Activated T-cell treated with anti-CD3 and anti-CD28 coated beads, Interleukin-2, amount 50 U/mL, for 72 hours (primary cell): Measurements from ENCODE around the gene ZFC3H1. TPM values are rescaled to one million over a fixed set of nuclear protein-coding genes. Genes with fewer than 3 reads are reported as not detected.
"Not testable (repeated sequence)": the region's sequence is repeated elsewhere in the genome, so short reads cannot be mapped to it uniquely, and the experiment has no call there.

Experiments used
- ATAC-seq, 2 donors: fragments of 150-1000 bp; cut with Tn5 transposase; replicated peaks in 1 of 2; 2 replicates each; pipeline ENCODE4 v1.10.0; 2021; ENCODE audit warnings: moderate library complexity in 2 of 2, mild to moderate bottlenecking in 1 of 2
- DNase-seq, 2 donors: peaks; one replicate each; pipeline ENCODE4 v3.0.0; 2021 to 2022; ENCODE audit warnings: mixed read lengths in 1 of 2
- H3K27ac Mint-ChIP-seq: one replicate; pipeline ENCODE4 v1.8.0; 2022; ENCODE audit warnings: mild to moderate bottlenecking, moderate library complexity, mixed read lengths
- H3K27me3 Mint-ChIP-seq: one replicate; pipeline ENCODE4 v1.8.0; 2022; ENCODE audit warnings: low read depth, mixed read lengths
- H3K36me3 Mint-ChIP-seq, 2 donors: one replicate each; pipeline ENCODE4 v1.8.0; 2022; ENCODE audit warnings: mixed read lengths in 2 of 2, mild to moderate bottlenecking in 1 of 2; ENCODE audit not compliant: insufficient read depth in 2 of 2
- H3K4me1 Mint-ChIP-seq: one replicate; pipeline ENCODE4 v1.8.0; 2022; ENCODE audit warnings: low read depth, mixed read lengths
- H3K4me3 Mint-ChIP-seq, 2 donors: one replicate each; pipeline ENCODE4 v1.8.0; 2022; ENCODE audit warnings: mild to moderate bottlenecking in 2 of 2, mixed read lengths in 2 of 2, moderate library complexity in 2 of 2
- H3K9me3 Mint-ChIP-seq, 2 donors: one replicate each; pipeline ENCODE4 v1.8.0; 2022; ENCODE audit warnings: mixed read lengths in 2 of 2
- total RNA-seq, 2 donors: library from RNA; stranded (reverse); gene quantifications; one replicate each; pipeline ENCODE4 v1.2.3, GENCODE V29; 2022

ZFC3H1 gene
- total RNA-seq, 2 donors from 2014 or later: 87.7 to 98.7 TPM

- H3K4me3 Mint-ChIP-seq: no peak overlapping the region
- DNase-seq (no peak), ATAC-seq (no peak)
- no peaks in the 10 kb centered on the region for H3K27me3 Mint-ChIP-seq
- H3K27ac Mint-ChIP-seq: no peak overlapping the region
- no peaks in the 10 kb centered on the region for H3K36me3 Mint-ChIP-seq
- H3K4me1 Mint-ChIP-seq: no peaks in the 10 kb centered on the region
- no peaks in the 10 kb centered on the region for H3K9me3 Mint-ChIP-seq
Observed at GRCh38 chr12:71576496-71576895, 87.2 kb downstream of the ZFC3H1 start.

GRCh38 chr12:71569885-71570284 lies 93.8 kb downstream of the ZFC3H1 start:
- ATAC-seq, H3K27ac Mint-ChIP-seq, DNase-seq, H3K9me3 Mint-ChIP-seq, H3K36me3 Mint-ChIP-seq, H3K4me1 Mint-ChIP-seq, H3K4me3 Mint-ChIP-seq: not testable (repeated sequence)
- H3K27me3 Mint-ChIP-seq: peaks cover 13% of the 10 kb centered on the region

DNA sequence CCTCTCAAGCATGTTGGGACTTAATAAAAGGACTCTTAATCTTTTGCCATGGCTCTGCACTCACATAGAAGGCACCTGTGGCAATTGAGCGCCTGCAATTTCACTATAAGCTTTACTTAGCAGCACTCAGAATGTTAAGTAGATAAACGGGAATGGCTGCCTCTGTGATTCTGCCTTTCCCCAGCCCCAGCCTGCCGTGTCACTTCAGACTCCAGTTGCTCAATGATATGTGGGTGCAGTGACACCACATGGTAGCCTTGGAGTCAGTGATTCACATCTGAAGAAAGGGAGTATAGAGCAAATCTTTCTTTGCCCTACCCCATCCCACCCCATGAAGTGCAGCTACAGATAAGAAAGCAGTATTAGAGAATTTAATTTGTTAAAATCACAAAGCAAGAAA lies 96.1 kb downstream of the ZFC3H1 start:
- no peaks in the 10 kb centered on the region for H3K9me3 Mint-ChIP-seq
- no peak overlapping the region for H3K4me3 Mint-ChIP-seq
- ATAC-seq: no peak
- H3K27me3 Mint-ChIP-seq: peaks cover 13% of the 10 kb centered on the region
- no peaks in the 10 kb centered on the region for H3K36me3 Mint-ChIP-seq
- DNase-seq: no peak
- H3K27ac Mint-ChIP-seq: no peak overlapping the region
- no peaks in the 10 kb centered on the region for H3K4me1 Mint-ChIP-seq

DNA sequence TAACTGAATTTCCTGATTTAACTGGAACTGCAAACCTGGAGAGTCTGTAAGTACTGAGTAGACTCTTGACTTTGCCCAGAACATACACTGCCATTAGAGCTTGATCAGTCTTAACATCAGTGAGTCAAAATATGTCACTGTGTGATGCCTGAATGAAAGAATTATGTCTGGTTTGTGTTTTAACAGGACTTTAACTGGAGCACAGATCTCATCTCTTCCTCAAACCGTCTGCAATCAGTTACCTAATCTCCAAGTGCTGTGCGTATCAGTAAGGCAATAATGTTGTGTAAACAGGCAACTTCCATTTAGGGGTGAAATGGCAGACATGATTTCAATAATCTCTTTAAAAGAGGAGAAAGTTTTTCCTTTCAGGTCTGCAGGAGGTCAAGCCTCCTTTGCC lies 97.0 kb downstream of the ZFC3H1 start:
- DNase-seq (no peak), ATAC-seq (no peak)
- no peaks in the 10 kb centered on the region for H3K4me1 Mint-ChIP-seq
- H3K9me3 Mint-ChIP-seq: no peaks in the 10 kb centered on the region
- no peak overlapping the region for H3K4me3 Mint-ChIP-seq
- H3K27me3 Mint-ChIP-seq: peaks cover 13% of the 10 kb centered on the region
- no peak overlapping the region for H3K27ac Mint-ChIP-seq
- H3K36me3 Mint-ChIP-seq: no peaks in the 10 kb centered on the region

- DNase-seq (no peak), ATAC-seq (no peak)
- H3K4me1 Mint-ChIP-seq: no peaks in the 10 kb centered on the region
- H3K27ac Mint-ChIP-seq: no peak overlapping the region
- H3K9me3 Mint-ChIP-seq: no peaks in the 10 kb centered on the region
- peaks cover 13% of the 10 kb centered on the region for H3K27me3 Mint-ChIP-seq
- no peak overlapping the region for H3K4me3 Mint-ChIP-seq
- no peaks in the 10 kb centered on the region for H3K36me3 Mint-ChIP-seq
Observed at GRCh38 chr12:71565535-71565934, 98.1 kb downstream of the ZFC3H1 start.

GRCh38 chr12:71562676-71563595 lies 100.7 kb downstream of the ZFC3H1 start:
- no peak for DNase-seq
- Mint-ChIP-seq H3K36me3 (no peaks in the 10 kb centered on the region), H3K27me3 (no peaks in the 10 kb centered on the region), H3K4me3 (no peak overlapping the region), H3K27ac (no peak overlapping the region), H3K9me3 (no peaks in the 10 kb centered on the region), H3K4me1 (no peaks in the 10 kb centered on the region)
- no peak for ATAC-seq

Other genes with a start within 250 kb of the ZFC3H1 start
- gene LGR5, start 224.1 kb downstream of the ZFC3H1 start, total RNA-seq: not detected
- gene THAP2, start 453 bp upstream of the ZFC3H1 start, total RNA-seq: 10 to 100 TPM; 13.8 to 15.1 TPM
- 10 to 100 TPM; 15.0 to 18.5 TPM for gene TMEM19, start 22.2 kb upstream of the ZFC3H1 start, total RNA-seq
- gene RAB21, start 91.0 kb upstream of the ZFC3H1 start, total RNA-seq: 100 to 1,000 TPM in 1 of 2 donors, 10 to 100 TPM in 1; 97.0 to 102 TPM
- gene TBC1D15, start 175.9 kb upstream of the ZFC3H1 start, total RNA-seq: 10 to 100 TPM; 78.5 to 81.2 TPM